ENCODE results near the gene DYSF. TPM values are rescaled to one million over a fixed set of nuclear protein-coding genes. Genes with fewer than 3 reads are reported as not detected.
"Not testable (repeated sequence)": the region's sequence is repeated elsewhere in the genome, so short reads cannot be mapped to it uniquely, and the experiment has no call there.

DYSF gene
- polyA plus RNA-seq, 1 of the 3 experiments (the other 2 are of a cell fraction): 0.10 TPM

GRCh38 chr2:71484354-71484753 is 31.0 kb downstream of the DYSF start (continued):
- TF ChIP-seq TEAD4 (IDR thresholded peaks at IDR 0.05; ENCODE audit: borderline replicate concordance, insufficient read depth) (no peak), USF1 (IDR thresholded peaks at IDR 0.05; ENCODE audit: borderline replicate concordance, low read depth) (no peak), SMC3 (IDR thresholded peaks at IDR 0.05; ENCODE audit: low read depth, low read length) (no peak), JUND (IDR thresholded peaks at IDR 0.05) (no peak), FOXM1 (IDR thresholded peaks at IDR 0.05; ENCODE audit: low read depth) (no peak), TCF12 (IDR thresholded peaks at IDR 0.05) (no peak), EP300 (IDR thresholded peaks at IDR 0.05; ENCODE audit: borderline replicate concordance in 1 of 2, low read depth in 1 of 2, low read length in 1 of 2) (no peak), NRF1 (IDR thresholded peaks at IDR 0.05; ENCODE audit: low read depth, low read length) (no peak), SIN3A (IDR thresholded peaks at IDR 0.05; ENCODE audit: borderline replicate concordance, low read depth, low read length) (no peak)

GRCh38 chr2:71486881-71487640 is 33.7 kb downstream of the DYSF start:
- no peak overlapping the region for H3K4me3 ChIP-seq (ENCODE audit: low read depth in 2 of 2, low read length in 1 of 2)
- H3K4me2 ChIP-seq: no peak overlapping the region
- no peaks in the 10 kb centered on the region for H3F3A ChIP-seq (replicated peaks; ENCODE audit: insufficient read depth)
- POLR2A ChIA-PET: no interaction called here
- 54% methylated on average over 9 of the region's 11 CpGs for WGBS (ENCODE audit: low lambda C conversion rate)
- H3K36me3 ChIP-seq (replicated peaks in 1 of 2; ENCODE audit: control insufficient read depth in 1 of 2, insufficient read depth in 2 of 2, low read length in 1 of 2): no peaks in the 10 kb centered on the region
- H2AFZ ChIP-seq (ENCODE audit: low read depth): no peak overlapping the region
- no peak for DNase-seq
- H3K27ac ChIP-seq (ENCODE audit: low read depth in 2 of 2, low read length in 1 of 2): no peak overlapping the region
- no peak overlapping the region for H3K9ac ChIP-seq
- TF ChIP-seq RCOR1 (IDR thresholded peaks at IDR 0.05; ENCODE audit: low read length): no peak
- no peak for TF ChIP-seq IRF3 (IDR thresholded peaks at IDR 0.05; ENCODE audit: low read depth, low read length)
- no peak for TF ChIP-seq TCF12 (IDR thresholded peaks at IDR 0.05)
- TF ChIP-seq YY1 (IDR thresholded peaks at IDR 0.05; ENCODE audit: low read depth): no peak
- no peak for TF ChIP-seq GABPA (IDR thresholded peaks at IDR 0.05; ENCODE audit: low read depth)
- TF ChIP-seq, protein P1, sequence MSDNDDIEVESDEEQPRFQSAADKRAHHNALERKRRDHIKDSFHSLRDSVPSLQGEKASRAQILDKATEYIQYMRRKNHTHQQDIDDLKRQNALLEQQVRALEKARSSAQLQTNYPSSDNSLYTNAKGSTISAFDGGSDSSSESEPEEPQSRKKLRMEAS (IDR thresholded peaks at IDR 0.05; ENCODE audit: low read depth): no peak
- TF ChIP-seq ELF1 (IDR thresholded peaks at IDR 0.05): no peak
- TF ChIP-seq JUND (IDR thresholded peaks at IDR 0.05): no peak
- no peak for TF ChIP-seq NFIC (IDR thresholded peaks at IDR 0.05; ENCODE audit: borderline replicate concordance)
- no peak for TF ChIP-seq SMC3 (IDR thresholded peaks at IDR 0.05; ENCODE audit: low read depth, low read length)
- TF ChIP-seq GATA2 (CRISPR knock-in tag; IDR thresholded peaks at IDR 0.05): no peak
- no peak for TF ChIP-seq RXRA (IDR thresholded peaks at IDR 0.05; ENCODE audit: borderline replicate concordance, low read depth)
- TF ChIP-seq SIN3A (IDR thresholded peaks at IDR 0.05; ENCODE audit: borderline replicate concordance, low read depth, low read length): no peak
- no peak for TF ChIP-seq FOXJ3 (CRISPR knock-in tag; IDR thresholded peaks at IDR 0.05)
- H3K4me1 ChIP-seq (ENCODE audit: control insufficient read depth in 1 of 2, insufficient read depth in 2 of 2, low read depth in 1 of 2, low read length in 1 of 2): no peaks in the 10 kb centered on the region; a peak in 1 of 4 replicates
- no peaks in the 10 kb centered on the region; the same call in 1 of the 2 replicates for H3K27me3 ChIP-seq (ENCODE audit: insufficient read depth)
- no peaks in the 10 kb centered on the region for H3K9me3 ChIP-seq
- CTCF ChIA-PET: interaction anchor here (1.0 to 1.2 kb wide), 5 partner anchors 9 to 51 kb away, joined by 3 to 4 read pairs (median 3); no protein-coding TSS in a partner anchor
- no peaks in the 10 kb centered on the region for H3K9me2 ChIP-seq
- H4K20me1 ChIP-seq (ENCODE audit: insufficient read depth): no peaks in the 10 kb centered on the region
- no peaks in the 10 kb centered on the region for H3K79me2 ChIP-seq (ENCODE audit: insufficient read depth)

- 54% methylated on average over 3 of the region's 3 CpGs for WGBS (ENCODE audit: low lambda C conversion rate)
- H3K4me2 ChIP-seq: not testable (repeated sequence)
These were observed 38.2 kb downstream of the DYSF start for GRCh38 chr2:71491551-71491950.

More at GRCh38 chr2:71491551-71491950, 38.2 kb downstream of the DYSF start:
- H3K4me3 ChIP-seq (ENCODE audit: low read depth in 2 of 2, low read length in 1 of 2); H4K20me1 ChIP-seq (ENCODE audit: insufficient read depth); H3K27me3 ChIP-seq (ENCODE audit: insufficient read depth); H2AFZ ChIP-seq (ENCODE audit: low read depth); CTCF ChIA-PET; H3K27ac ChIP-seq (ENCODE audit: low read depth in 2 of 2, low read length in 1 of 2); DNase-seq; H3K79me2 ChIP-seq (ENCODE audit: insufficient read depth); H3K36me3 ChIP-seq (replicated peaks in 1 of 2; ENCODE audit: control insufficient read depth in 1 of 2, insufficient read depth in 2 of 2, low read length in 1 of 2); H3K9me2 ChIP-seq; POLR2A ChIA-PET; H3K9me3 ChIP-seq; H3F3A ChIP-seq (replicated peaks; ENCODE audit: insufficient read depth); H3K4me1 ChIP-seq (ENCODE audit: control insufficient read depth in 1 of 2, insufficient read depth in 2 of 2, low read depth in 1 of 2, low read length in 1 of 2); H3K9ac ChIP-seq: not testable (repeated sequence)
